ENCODE results near the gene ITGB4.

DNA sequence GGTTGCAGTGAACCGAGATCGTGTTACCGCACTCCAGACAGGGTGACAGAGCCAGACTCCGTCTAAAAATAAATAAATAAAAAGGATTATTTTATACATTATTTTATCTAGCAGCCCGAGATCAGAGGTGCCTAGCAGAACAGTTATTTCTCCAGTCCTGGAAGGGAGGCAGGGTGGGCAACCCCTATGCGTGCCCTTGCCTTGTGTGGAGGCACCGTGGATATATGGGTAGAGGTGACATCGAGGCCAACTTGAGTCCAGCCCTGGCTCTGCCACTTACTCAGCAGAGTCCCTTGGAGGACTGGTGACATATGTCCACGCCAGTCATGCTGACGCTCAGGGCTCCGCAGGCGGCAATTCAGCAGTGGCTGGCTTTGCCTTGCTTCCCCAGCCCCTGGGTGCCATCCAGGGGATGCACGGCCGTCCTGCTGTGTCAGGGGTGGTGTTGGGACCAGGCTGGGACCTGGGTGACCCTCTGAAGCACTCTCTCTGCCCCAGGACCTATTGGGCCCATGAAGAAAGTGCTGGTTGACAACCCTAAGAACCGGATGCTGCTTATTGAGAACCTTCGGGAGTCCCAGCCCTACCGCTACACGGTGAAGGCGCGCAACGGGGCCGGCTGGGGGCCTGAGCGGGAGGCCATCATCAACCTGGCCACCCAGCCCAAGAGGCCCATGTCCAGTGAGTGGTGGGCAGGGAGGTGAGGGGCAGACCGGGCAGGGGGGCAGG is 30.6 kb downstream of the ITGB4 start:
- TF ChIP-seq CTCF (IDR thresholded peaks at IDR 0.05 in 2 of 3, conservative IDR thresholded peaks at IDR 0.05 in 1 of 3; ENCODE audit: borderline replicate concordance in 1 of 3, insufficient read depth in 1 of 3, low read depth in 2 of 3, low read length in 2 of 3) (no peak), YY1 (IDR thresholded peaks at IDR 0.05; ENCODE audit: extremely low read depth, insufficient replicate concordance, low read depth, low read length) (no peak), JUND (IDR thresholded peaks at IDR 0.05) (no peak), POLR2A (IDR thresholded peaks at IDR 0.05; ENCODE audit: borderline replicate concordance, extremely low read depth, insufficient read depth, insufficient read length) (no peak), EZH2 (IDR thresholded peaks at IDR 0.05) (no peak), POLR2AphosphoS5 (IDR thresholded peaks at IDR 0.05; ENCODE audit: low read depth, low read length) (no peak; the same call in 1 of the 2 replicates), ATF3 (IDR thresholded peaks at IDR 0.05) (no peak)
